H1 (cell line): ENCODE data around the gene TOR4A. TPM values are rescaled to one million over a fixed set of nuclear protein-coding genes. Genes with fewer than 3 reads are reported as not detected.

Source experiments
- CREB1 ChIP-seq: IDR thresholded peaks from 2 replicates; pipeline ENCODE4 v1.6.1; 2012; ENCODE audit warnings: inconsistent platforms
- CTBP2 ChIP-seq: IDR thresholded peaks from 2 replicates; pipeline ENCODE4 v1.7.0; 2011; ENCODE audit warnings: borderline replicate concordance, mild to moderate bottlenecking, moderate library complexity, mixed read lengths, low read length; ENCODE audit not compliant: insufficient read depth, insufficient read length
- EZH2 ChIP-seq: fragments of 200-600 bp; sonication (generic); IDR thresholded peaks from 2 replicates; pipeline ENCODE4 v1.7.1; 2012; ENCODE audit warnings: low read depth, mild to moderate bottlenecking, moderate library complexity, low read length, inconsistent platforms; ENCODE audit not compliant: severe bottlenecking
- KDM5A ChIP-seq: fragments of 200-600 bp; IDR thresholded peaks from 2 replicates; pipeline ENCODE4 v1.7.1; 2012; ENCODE audit warnings: mild to moderate bottlenecking, low read length, inconsistent platforms, mixed read lengths
- POLR2A ChIP-seq, 2 experiments: IDR thresholded peaks; 1 replicate in 1 of 2; 2 replicates in 1 of 2; pipeline ENCODE4 v1.6.1; 2011; ENCODE audit warnings: low read depth in 2 of 2, low read length in 2 of 2, mild to moderate bottlenecking in 2 of 2; ENCODE audit errors: control extremely low read depth in 1 of 2
- SIRT6 ChIP-seq: IDR thresholded peaks from one replicate; pipeline ENCODE4 v1.7.1; 2012; ENCODE audit warnings: low read length, inconsistent platforms
- SIX5 ChIP-seq: IDR thresholded peaks from 2 replicates; pipeline ENCODE4 v1.6.1; 2011; ENCODE audit warnings: mild to moderate bottlenecking, low read depth, low read length
- TAF7 ChIP-seq: optimal IDR thresholded peaks from 2 replicates; pipeline ENCODE3; 2011; ENCODE audit warnings: low read depth, mild to moderate bottlenecking, inconsistent platforms, low read length, moderate library complexity, borderline replicate concordance
- TCF12 ChIP-seq: IDR thresholded peaks from 2 replicates; pipeline ENCODE4 v1.6.1; 2011; ENCODE audit warnings: low read depth, mild to moderate bottlenecking, low read length
- ZNF274 ChIP-seq: IDR thresholded peaks from 2 replicates; pipeline ENCODE4 v1.7.0; 2012; ENCODE audit warnings: low read length, borderline replicate concordance; ENCODE audit errors: extremely low read depth
- polyA plus RNA-seq, 7 experiments: library from polyadenylated mRNA; depleted of rRNA in 3 of 7; stranded (reverse) in 5 of 7; unstranded in 2 of 7; fragments of >200 nt in 5 of 7; fragments of 200-250 nt in 2 of 7; gene quantifications; 1 replicate in 5 of 7; 2 replicates in 1 of 7; 4 replicates in 1 of 7; pipeline versions ENCODE4 v1.2.1 to v1.2.3, GENCODE V29; 2011 to 2013; ENCODE audit warnings: missing spikeins in 2 of 7, mixed read lengths in 2 of 7
- total RNA-seq: library from RNA; stranded (reverse); fragmentation: NEBNext Ultra II Directional; extraction: Animal tissue kit (Norgen Biotek cat#: 25700); gene quantifications from 2 replicates; pipeline ENCODE4 v1.2.1, GENCODE V29; 2021

The TOR4A gene
- total and polyA plus RNA-seq, 2 of the 8 experiments (the other 6 are each of a cell fraction or from before 2014, with no cell fraction given), result 8.4 to 9.3 TPM

DNA sequence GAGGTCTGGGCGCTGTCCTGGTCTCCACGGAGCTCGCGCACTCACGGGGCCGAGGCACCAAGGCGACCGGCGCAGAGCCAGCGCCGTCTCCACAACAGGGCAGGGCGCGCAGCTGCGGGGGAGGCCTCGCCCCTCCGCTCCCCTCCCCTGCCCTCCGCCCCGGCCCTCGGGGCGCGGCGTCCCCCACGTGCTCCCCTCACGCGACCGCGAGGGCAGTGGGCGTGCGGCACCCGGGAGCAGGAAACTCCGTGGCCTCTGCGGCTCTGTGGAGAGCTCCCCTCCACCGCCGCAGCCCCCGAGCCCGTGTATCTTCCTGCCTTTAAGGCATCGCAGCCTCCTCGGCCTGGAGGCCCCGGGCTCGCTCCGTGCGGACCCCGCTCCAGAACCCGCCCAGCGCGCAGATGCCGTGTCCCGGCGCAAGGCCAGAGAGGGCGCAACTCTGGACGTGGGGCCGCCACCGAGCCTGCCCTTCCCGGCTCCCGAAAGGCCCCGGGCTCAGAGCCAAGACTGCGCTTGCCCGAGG, 37.1 kb upstream of the TOR4A start (continued):
- no peak for TF ChIP-seq POLR2A (IDR thresholded peaks at IDR 0.05; ENCODE audit: control extremely low read depth in 1 of 2, low read depth in 2 of 2, low read length in 2 of 2)
- no peak for TF ChIP-seq SIRT6
- no peak for TF ChIP-seq TCF12
- no peak for TF ChIP-seq CTBP2
- no peak for TF ChIP-seq TAF7
- no peak for TF ChIP-seq ZNF274
- TF ChIP-seq SIX5, result no peak
- TF ChIP-seq CREB1, result no peak; the same call in 1 of the 2 replicates
- TF ChIP-seq KDM5A, result no peak
- no peak for TF ChIP-seq EZH2
